Measurements from ENCODE around the gene RYR2. TPM values are rescaled to one million over a fixed set of nuclear protein-coding genes. Genes with fewer than 3 reads are reported as not detected.

Gene RYR2
- total and polyA plus RNA-seq, 4 donors = 0.43 to 11.6 (median 2.0) TPM

DNA sequence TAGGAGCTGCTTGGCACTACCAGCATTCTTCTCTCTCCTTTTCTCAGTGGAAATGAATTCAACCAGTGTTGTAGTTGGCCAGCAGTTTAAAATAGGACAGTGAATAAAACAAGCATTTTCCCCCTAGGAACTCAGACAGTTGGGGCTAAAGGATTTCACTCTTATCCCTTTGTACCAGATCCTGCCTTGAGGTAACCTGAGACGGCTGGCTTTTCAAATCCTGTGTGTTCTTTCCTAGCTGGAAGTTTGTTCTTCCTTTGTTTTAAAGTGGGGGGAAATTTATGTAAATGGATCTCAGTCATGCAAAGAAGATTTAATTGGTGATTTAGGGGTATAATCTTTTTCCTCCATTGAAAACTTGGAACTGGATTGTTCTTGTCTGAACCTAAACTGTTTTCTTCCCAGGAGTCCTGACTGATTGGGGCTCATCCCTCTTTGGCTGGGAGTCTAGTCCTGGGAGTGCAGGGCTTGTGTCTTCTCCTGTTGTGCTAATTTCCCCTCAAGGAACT lies 825.5 kb downstream of the RYR2 start:
- Histone ChIP-seq H3K36me3 (ENCODE audit: control insufficient read depth in 4 of 4, insufficient read depth in 4 of 4, low read length in 4 of 4) (no peaks in the 10 kb centered on the region), H3K4me1 (ENCODE audit: control insufficient read depth in 5 of 5, insufficient read depth in 5 of 5, low read length in 5 of 5) (peaks cover 0 to 3% (median 0%) of the 10 kb centered on the region in 5 donors), H3K27me3 (ENCODE audit: control insufficient read depth in 3 of 3, insufficient read depth in 3 of 3, low read length in 2 of 3) (no peaks in the 10 kb centered on the region), H3K27ac (ENCODE audit: low read depth in 1 of 2, low read length in 1 of 2) (no peak overlapping the region), H3K4me3 (no peak overlapping the region), H3K9ac (ENCODE audit: insufficient read depth in 1 of 2, low read length in 2 of 2) (no peak overlapping the region), H3K9me3 (ENCODE audit: control insufficient read depth in 4 of 4, insufficient read depth in 3 of 4, low read length in 3 of 4) (no peaks in the 10 kb centered on the region)
- no peak for DNase-seq
- ATAC-seq (ENCODE audit: insufficient read depth, low FRiP score) = no peak
- TF ChIP-seq, protein P1, sequence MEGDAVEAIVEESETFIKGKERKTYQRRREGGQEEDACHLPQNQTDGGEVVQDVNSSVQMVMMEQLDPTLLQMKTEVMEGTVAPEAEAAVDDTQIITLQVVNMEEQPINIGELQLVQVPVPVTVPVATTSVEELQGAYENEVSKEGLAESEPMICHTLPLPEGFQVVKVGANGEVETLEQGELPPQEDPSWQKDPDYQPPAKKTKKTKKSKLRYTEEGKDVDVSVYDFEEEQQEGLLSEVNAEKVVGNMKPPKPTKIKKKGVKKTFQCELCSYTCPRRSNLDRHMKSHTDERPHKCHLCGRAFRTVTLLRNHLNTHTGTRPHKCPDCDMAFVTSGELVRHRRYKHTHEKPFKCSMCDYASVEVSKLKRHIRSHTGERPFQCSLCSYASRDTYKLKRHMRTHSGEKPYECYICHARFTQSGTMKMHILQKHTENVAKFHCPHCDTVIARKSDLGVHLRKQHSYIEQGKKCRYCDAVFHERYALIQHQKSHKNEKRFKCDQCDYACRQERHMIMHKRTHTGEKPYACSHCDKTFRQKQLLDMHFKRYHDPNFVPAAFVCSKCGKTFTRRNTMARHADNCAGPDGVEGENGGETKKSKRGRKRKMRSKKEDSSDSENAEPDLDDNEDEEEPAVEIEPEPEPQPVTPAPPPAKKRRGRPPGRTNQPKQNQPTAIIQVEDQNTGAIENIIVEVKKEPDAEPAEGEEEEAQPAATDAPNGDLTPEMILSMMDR (IDR thresholded peaks at IDR 0.05; ENCODE audit: control extremely low read depth, extremely low read depth) = no peak
- WGBS, 2 donors = 73 to 79% methylated on average over 1 of the region's 1 CpG

DNA sequence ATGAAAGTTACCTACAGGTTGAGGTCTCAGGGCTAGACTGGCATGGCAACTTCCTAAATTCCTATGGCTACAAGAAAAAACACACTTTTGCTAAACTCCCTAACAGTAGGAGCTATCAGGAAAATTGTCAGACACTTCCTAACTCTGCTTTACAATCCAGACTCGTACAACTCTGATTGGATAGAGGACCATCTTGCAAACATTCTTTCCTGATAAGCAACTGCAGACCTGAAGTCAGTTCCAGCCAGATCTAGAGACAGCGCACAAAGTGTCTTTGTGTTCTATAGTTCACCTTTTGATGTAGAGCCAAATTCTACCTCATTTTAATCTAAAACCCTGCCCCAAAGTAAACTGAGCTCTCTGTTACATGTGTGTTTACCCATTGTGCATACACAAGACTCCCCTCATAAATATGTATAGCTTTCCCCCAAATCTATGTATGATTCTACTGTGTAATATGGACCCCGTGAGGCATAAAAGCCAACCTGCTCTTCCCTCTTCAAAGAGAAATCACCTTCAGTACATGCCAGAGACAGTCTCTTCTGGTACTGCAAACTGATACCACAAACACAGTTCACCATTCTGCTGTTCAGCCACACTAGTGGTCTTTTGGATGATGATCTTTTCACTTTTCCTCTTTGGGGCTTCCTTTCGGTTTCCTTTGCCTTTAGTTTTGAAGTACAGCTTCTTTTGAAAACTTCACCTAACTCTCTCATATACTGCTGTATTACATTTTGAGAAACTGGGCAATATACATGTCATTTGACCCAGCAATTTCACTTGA lies 827.0 kb downstream of the RYR2 start:
- Histone ChIP-seq H3K9me3 (ENCODE audit: control insufficient read depth in 4 of 4, insufficient read depth in 3 of 4, low read length in 3 of 4) (no peaks in the 10 kb centered on the region), H3K36me3 (ENCODE audit: control insufficient read depth in 4 of 4, insufficient read depth in 4 of 4, low read length in 4 of 4) (no peaks in the 10 kb centered on the region), H3K27ac (ENCODE audit: low read depth in 1 of 2, low read length in 1 of 2) (no peak overlapping the region), H3K27me3 (ENCODE audit: control insufficient read depth in 3 of 3, insufficient read depth in 3 of 3, low read length in 2 of 3) (no peaks in the 10 kb centered on the region), H3K4me3 (no peak overlapping the region), H3K9ac (ENCODE audit: insufficient read depth in 1 of 2, low read length in 2 of 2) (no peak overlapping the region), H3K4me1 (ENCODE audit: control insufficient read depth in 5 of 5, insufficient read depth in 5 of 5, low read length in 5 of 5) (peaks cover 0 to 3% (median 0%) of the 10 kb centered on the region in 5 donors)
- DNase-seq = peak in 2 of 3 donors; percentile 7 to 58
- ATAC-seq (ENCODE audit: insufficient read depth, low FRiP score) = no peak
- 71 to 81% methylated on average over 4 of the region's 4 CpGs for WGBS, 2 donors
- TF ChIP-seq, protein P1 (IDR thresholded peaks at IDR 0.05; ENCODE audit: control extremely low read depth, extremely low read depth) = no peak

DNA sequence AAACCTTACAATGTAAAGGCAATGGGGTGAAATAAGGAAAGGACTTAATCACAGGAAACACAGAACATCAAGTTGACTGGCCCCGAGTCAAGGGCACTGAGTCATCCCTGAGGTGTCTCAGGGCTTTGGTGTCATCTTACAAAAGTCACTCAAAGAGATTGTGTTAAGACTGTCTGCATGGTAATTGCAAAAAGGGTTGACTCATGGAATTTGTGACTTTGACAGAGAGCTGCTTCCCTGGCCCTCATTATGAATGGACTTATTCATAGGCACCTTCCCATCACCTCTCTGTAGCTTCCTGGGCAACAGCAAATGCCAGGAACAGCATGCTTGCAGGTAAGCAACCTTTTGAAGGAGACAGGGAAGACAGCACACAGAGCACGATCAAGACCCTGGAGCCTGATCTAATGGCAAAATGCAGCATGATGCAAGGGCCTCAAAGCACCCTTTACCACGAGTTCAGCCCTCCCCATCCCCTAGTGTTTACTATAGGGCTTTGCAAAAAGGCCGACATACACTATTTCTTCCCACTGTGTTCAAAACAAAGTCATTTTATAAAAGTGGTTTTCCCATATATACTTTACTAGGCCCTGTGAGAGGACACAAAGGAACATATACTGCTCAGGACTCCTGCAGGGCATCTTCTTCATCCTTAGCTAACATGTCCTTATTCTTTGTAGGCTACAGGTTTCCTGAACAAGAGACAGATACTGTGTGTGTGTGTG lies 831.7 kb downstream of the RYR2 start:
- ATAC-seq (ENCODE audit: insufficient read depth, low FRiP score) (no peak), DNase-seq (no peak)
- Histone ChIP-seq H3K4me1 (ENCODE audit: control insufficient read depth in 5 of 5, insufficient read depth in 5 of 5, low read length in 5 of 5) (no peaks in the 10 kb centered on the region), H3K27me3 (ENCODE audit: control insufficient read depth in 3 of 3, insufficient read depth in 3 of 3, low read length in 2 of 3) (no peaks in the 10 kb centered on the region), H3K9me3 (ENCODE audit: control insufficient read depth in 4 of 4, insufficient read depth in 3 of 4, low read length in 3 of 4) (no peaks in the 10 kb centered on the region), H3K4me3 (no peak overlapping the region), H3K27ac (ENCODE audit: low read depth in 1 of 2, low read length in 1 of 2) (no peak overlapping the region), H3K9ac (ENCODE audit: insufficient read depth in 1 of 2, low read length in 2 of 2) (no peak overlapping the region), H3K36me3 (ENCODE audit: control insufficient read depth in 4 of 4, insufficient read depth in 4 of 4, low read length in 4 of 4) (no peaks in the 10 kb centered on the region)
- TF ChIP-seq, protein P1 (IDR thresholded peaks at IDR 0.05; ENCODE audit: control extremely low read depth, extremely low read depth) = no peak
- 62 to 75% methylated on average over 4 of the region's 4 CpGs for WGBS, 2 donors
